T-helper 2 cell treated with Interferon-gamma antibody and Interleukin-4, amounts not matched to agents 5 μg/mL and 100 μg/mL, for 36 hours (primary cell): ENCODE measurements around the gene FNDC8.
A peak's percentile ranks its signal among the peaks of the same experiment; 100 is the strongest.
"Not testable (repeated sequence)": the region's sequence is repeated elsewhere in the genome, so short reads cannot be mapped to it uniquely, and the experiment has no call there.

Experiments
- DNase-seq: peaks from one replicate; pipeline ENCODE4 v3.0.0; 2021; ENCODE audit warnings: low spot score
- H3K27ac Mint-ChIP-seq: one replicate; pipeline ENCODE4 v1.8.0; 2021; ENCODE audit warnings: mild to moderate bottlenecking, mixed read lengths
- H3K27me3 Mint-ChIP-seq: one replicate; pipeline ENCODE4 v1.8.0; 2021; ENCODE audit warnings: low read depth, mixed read lengths
- H3K36me3 Mint-ChIP-seq: one replicate; pipeline ENCODE4 v1.8.0; 2021; ENCODE audit warnings: low read depth, mixed read lengths
- H3K4me1 Mint-ChIP-seq: one replicate; pipeline ENCODE4 v1.8.0; 2021; ENCODE audit warnings: low read depth, mixed read lengths
- H3K4me3 Mint-ChIP-seq: one replicate; pipeline ENCODE4 v1.8.0; 2022; ENCODE audit warnings: mild to moderate bottlenecking, moderate library complexity, mixed read lengths
- H3K9me3 Mint-ChIP-seq: one replicate; pipeline ENCODE4 v1.8.0; 2021; ENCODE audit warnings: mixed read lengths

Gene FNDC8

GRCh38 chr17:35160354-35161201 lies 39.2 kb downstream of the FNDC8 start:
- Mint-ChIP-seq H3K4me3 (peak overlapping the region; percentile 59), H3K9me3 (no peaks in the 10 kb centered on the region), H3K4me1 (peaks cover 34% of the 10 kb centered on the region), H3K36me3 (peaks cover 2% of the 10 kb centered on the region), H3K27ac (peak overlapping the region; percentile 80), H3K27me3 (peaks cover 5% of the 10 kb centered on the region)
- DNase-seq, result no peak

GRCh38 chr17:35161281-35161761 lies 39.9 kb downstream of the FNDC8 start:
- H3K4me1 Mint-ChIP-seq, result peaks cover 34% of the 10 kb centered on the region

GRCh38 chr17:35162755-35163154 lies 41.3 kb downstream of the FNDC8 start:
- H3K27ac Mint-ChIP-seq, result no peak overlapping the region
- H3K27me3 Mint-ChIP-seq, result peaks cover 5% of the 10 kb centered on the region
- peaks cover 2% of the 10 kb centered on the region for H3K36me3 Mint-ChIP-seq
- DNase-seq, result no peak
- no peak overlapping the region for H3K4me3 Mint-ChIP-seq
- H3K4me1 Mint-ChIP-seq, result peaks cover 34% of the 10 kb centered on the region
- no peaks in the 10 kb centered on the region for H3K9me3 Mint-ChIP-seq

More at GRCh38 chr17:35161281-35161761, 39.9 kb downstream of the FNDC8 start:
- Mint-ChIP-seq H3K27ac (peak overlapping the region; percentile 80), H3K36me3 (peaks cover 2% of the 10 kb centered on the region), H3K9me3 (no peaks in the 10 kb centered on the region), H3K27me3 (peaks cover 5% of the 10 kb centered on the region), H3K4me3 (peak overlapping the region; percentile 59)
- DNase-seq, result no peak

GRCh38 chr17:35163886-35164285 lies 42.5 kb downstream of the FNDC8 start:
- Mint-ChIP-seq H3K4me3 (no peak overlapping the region), H3K27ac (no peak overlapping the region), H3K9me3 (no peaks in the 10 kb centered on the region), H3K4me1 (peaks cover 34% of the 10 kb centered on the region), H3K36me3 (peaks cover 2% of the 10 kb centered on the region), H3K27me3 (peaks cover 2% of the 10 kb centered on the region)
- DNase-seq, result no peak

GRCh38 chr17:35164716-35165115 lies 43.3 kb downstream of the FNDC8 start:
- Mint-ChIP-seq H3K4me3 (no peak overlapping the region), H3K36me3 (peaks cover 2% of the 10 kb centered on the region), H3K4me1 (peaks cover 31% of the 10 kb centered on the region), H3K27me3 (peaks cover 2% of the 10 kb centered on the region), H3K27ac (no peak overlapping the region), H3K9me3 (no peaks in the 10 kb centered on the region)
- DNase-seq, result no peak

- no peak overlapping the region for H3K27ac Mint-ChIP-seq
- peaks cover 2% of the 10 kb centered on the region for H3K27me3 Mint-ChIP-seq
- no peak overlapping the region for H3K4me3 Mint-ChIP-seq
Observed at GRCh38 chr17:35166526-35166925, 45.1 kb downstream of the FNDC8 start.

GRCh38 chr17:35167046-35167445 lies 45.6 kb downstream of the FNDC8 start:
- Mint-ChIP-seq H3K4me3 (no peak overlapping the region), H3K4me1 (peaks cover 19% of the 10 kb centered on the region), H3K36me3 (no peaks in the 10 kb centered on the region), H3K27ac (no peak overlapping the region), H3K27me3 (peaks cover 2% of the 10 kb centered on the region), H3K9me3 (no peaks in the 10 kb centered on the region)
- no peak for DNase-seq

More at GRCh38 chr17:35166526-35166925, 45.1 kb downstream of the FNDC8 start:
- no peak for DNase-seq
- Mint-ChIP-seq H3K9me3 (no peaks in the 10 kb centered on the region), H3K4me1 (peaks cover 20% of the 10 kb centered on the region), H3K36me3 (no peaks in the 10 kb centered on the region)

- no peak overlapping the region for H3K27ac Mint-ChIP-seq
- H3K4me3 Mint-ChIP-seq, result no peak overlapping the region
- H3K4me1 Mint-ChIP-seq, result peaks cover 19% of the 10 kb centered on the region
- peaks cover 2% of the 10 kb centered on the region for H3K27me3 Mint-ChIP-seq
- H3K9me3 Mint-ChIP-seq, result no peaks in the 10 kb centered on the region
- no peak for DNase-seq
- H3K36me3 Mint-ChIP-seq, result no peaks in the 10 kb centered on the region
Observed at GRCh38 chr17:35167666-35168065, 46.3 kb downstream of the FNDC8 start.

- no peak for DNase-seq
- Mint-ChIP-seq H3K4me3 (no peak overlapping the region), H3K4me1 (peaks cover 24% of the 10 kb centered on the region), H3K9me3 (no peaks in the 10 kb centered on the region), H3K36me3 (no peaks in the 10 kb centered on the region), H3K27me3 (peaks cover 2% of the 10 kb centered on the region), H3K27ac (no peak overlapping the region)
Observed at GRCh38 chr17:35169835-35170363, 48.5 kb downstream of the FNDC8 start.

GRCh38 chr17:35170968-35171771 lies 49.8 kb downstream of the FNDC8 start:
- H3K9me3 Mint-ChIP-seq, result no peaks in the 10 kb centered on the region
- no peaks in the 10 kb centered on the region for H3K27me3 Mint-ChIP-seq
- H3K4me1 Mint-ChIP-seq, result peaks cover 33% of the 10 kb centered on the region
- no peaks in the 10 kb centered on the region for H3K36me3 Mint-ChIP-seq
- no peak for DNase-seq
- peak overlapping the region; percentile 47 for H3K27ac Mint-ChIP-seq
- peak overlapping the region; percentile 34 for H3K4me3 Mint-ChIP-seq

- Mint-ChIP-seq H3K27ac (peak overlapping the region; percentile 47), H3K4me3 (peak overlapping the region; percentile 34), H3K27me3 (no peaks in the 10 kb centered on the region)
Observed at GRCh38 chr17:35171834-35172233, 50.4 kb downstream of the FNDC8 start.

GRCh38 chr17:35172321-35172720 lies 50.9 kb downstream of the FNDC8 start:
- not testable (repeated sequence) for H3K4me3 Mint-ChIP-seq, H3K9me3 Mint-ChIP-seq, H3K36me3 Mint-ChIP-seq, DNase-seq, H3K27me3 Mint-ChIP-seq, H3K27ac Mint-ChIP-seq
- peaks cover 43% of the 10 kb centered on the region for H3K4me1 Mint-ChIP-seq

More at GRCh38 chr17:35171834-35172233, 50.4 kb downstream of the FNDC8 start:
- DNase-seq, result no peak
- H3K36me3 Mint-ChIP-seq, result no peaks in the 10 kb centered on the region
- H3K9me3 Mint-ChIP-seq, result no peaks in the 10 kb centered on the region
- peaks cover 38% of the 10 kb centered on the region for H3K4me1 Mint-ChIP-seq

GRCh38 chr17:35174835-35175334 lies 53.5 kb downstream of the FNDC8 start:
- Mint-ChIP-seq H3K9me3 (peaks cover 8% of the 10 kb centered on the region), H3K36me3 (peaks cover 11% of the 10 kb centered on the region), H3K4me3 (no peak overlapping the region), H3K27me3 (no peaks in the 10 kb centered on the region), H3K27ac (peak overlapping the region; percentile 63), H3K4me1 (peaks cover 60% of the 10 kb centered on the region)
- DNase-seq, result no peak
